SK-N-SH (cell line): ENCODE measurements around the gene PPL. TPM values are rescaled to one million over a fixed set of nuclear protein-coding genes. Genes with fewer than 3 reads are reported as not detected.

Experiments
- CTCF ChIA-PET: fragments of 300-600, 350-600 bp; formaldehyde crosslinking; extraction: SDS; loops from one replicate; lab custom pipeline; 2021; lab: Yijun Ruan, JAX
- POLR2A ChIA-PET: fragments of 350-600 bp; sonication (Branson Sonifier 250); formaldehyde crosslinking; extraction: SDS; loops from one replicate; lab custom pipeline; 2020; ENCODE audit warnings: antibody characterized with exemption, inconsistent platforms; lab: Yijun Ruan, JAX
- DNase-seq: peaks from one replicate; pipeline ENCODE4 v3.0.0; 2012
- H2AFZ ChIP-seq: fragments of 200-600 bp; sonication (generic); 2 replicates; pipeline ENCODE4 v1.8.1; 2016; ENCODE audit warnings: antibody characterized with exemption, mild to moderate bottlenecking, low read depth
- H3F3A ChIP-seq: fragments of 200-600 bp; sonication (generic); replicated peaks from 2 replicates; pipeline ENCODE3; 2016; ENCODE audit warnings: antibody characterized with exemption, mild to moderate bottlenecking; ENCODE audit not compliant: insufficient read depth
- H3K27ac ChIP-seq, 2 experiments: fragments of 200-500 bp in 1 of 2; fragments of 200-600 bp in 1 of 2; sonication (Bioruptor generic) in 1 of 2; sonication (generic), shearing (Covaris generic) in 1 of 2; 2 replicates each; pipeline versions ENCODE4 v1.5.1 to v1.6.1; 2014 to 2016; ENCODE audit warnings: low read depth in 2 of 2, inconsistent platforms in 1 of 2, low read length in 1 of 2, mild to moderate bottlenecking in 1 of 2, mixed read lengths in 1 of 2
- H3K27me3 ChIP-seq: fragments of 200-600 bp; sonication (generic), shearing (Covaris generic); 2 replicates; pipeline ENCODE4 v1.6.1; 2016; ENCODE audit warnings: mixed run types; ENCODE audit not compliant: insufficient read depth
- H3K36me3 ChIP-seq, 2 experiments: fragments of 200-500 bp in 1 of 2; fragments of 200-600 bp in 1 of 2; sonication (Bioruptor generic) in 1 of 2; sonication (generic) in 1 of 2; replicated peaks in 1 of 2; 2 replicates each; pipeline versions ENCODE3 to v1.5.1; 2014 to 2016; ENCODE audit warnings: low read length in 1 of 2, mild to moderate bottlenecking in 1 of 2; ENCODE audit not compliant: insufficient read depth in 2 of 2, control insufficient read depth in 1 of 2
- H3K4me1 ChIP-seq, 2 experiments: fragments of 200-500 bp in 1 of 2; fragments of 200-600 bp in 1 of 2; sonication (Bioruptor generic) in 1 of 2; sonication (generic), shearing (Covaris generic) in 1 of 2; 2 replicates each; pipeline versions ENCODE4 v1.5.1 to v1.6.1; 2014 to 2016; ENCODE audit warnings: low read depth in 1 of 2, low read length in 1 of 2, mixed run types in 1 of 2; ENCODE audit not compliant: insufficient read depth in 2 of 2, control insufficient read depth in 1 of 2
- H3K4me2 ChIP-seq: fragments of 200-600 bp; sonication (generic), shearing (Covaris generic); 2 replicates; pipeline ENCODE4 v1.6.1; 2017; ENCODE audit warnings: mixed run types
- H3K4me3 ChIP-seq, 2 experiments: fragments of 200-500 bp in 1 of 2; fragments of 200-600 bp in 1 of 2; sonication (Bioruptor generic) in 1 of 2; sonication (generic), shearing (Covaris generic) in 1 of 2; 2 replicates each; pipeline versions ENCODE4 v1.5.1 to v1.8.1; 2014 to 2016; ENCODE audit warnings: low read depth in 2 of 2, inconsistent platforms in 1 of 2, low read length in 1 of 2, mild to moderate bottlenecking in 1 of 2, mixed read lengths in 1 of 2, moderate library complexity in 1 of 2
- H3K79me2 ChIP-seq: fragments of 200-600 bp; sonication (generic); 2 replicates; pipeline ENCODE4 v1.8.1; 2017; ENCODE audit warnings: mild to moderate bottlenecking; ENCODE audit not compliant: insufficient read depth
- H3K9ac ChIP-seq: fragments of 200-600 bp; sonication (generic); 2 replicates; pipeline ENCODE4 v1.6.1; 2017; ENCODE audit warnings: mixed run types
- H3K9me2 ChIP-seq: fragments of 200-600 bp; sonication (generic); 2 replicates; pipeline ENCODE4 v1.6.1; 2017; ENCODE audit warnings: mixed run types
- H3K9me3 ChIP-seq: fragments of 200-600 bp; sonication (generic); 2 replicates; pipeline ENCODE4 v1.6.1; 2017; ENCODE audit warnings: mixed run types, mild to moderate bottlenecking, moderate library complexity
- H4K20me1 ChIP-seq: fragments of 200-600 bp; sonication (generic); 2 replicates; pipeline ENCODE4 v1.6.1; 2017; ENCODE audit warnings: mild to moderate bottlenecking, mixed run types; ENCODE audit not compliant: insufficient read depth
- CTCF ChIP-seq: fragments of 200-600 bp; sonication (generic); IDR thresholded peaks from 2 replicates; pipeline ENCODE4 v1.6.1; 2017; ENCODE audit warnings: antibody characterized with exemption, mild to moderate bottlenecking, moderate library complexity
- ELF1 ChIP-seq: IDR thresholded peaks from 2 replicates; pipeline ENCODE4 v1.4.0; 2012
- EZH2phosphoT487 ChIP-seq: fragments of 200-600 bp; sonication (generic); IDR thresholded peaks from 2 replicates; pipeline ENCODE4 v1.6.1; 2017; ENCODE audit warnings: low read depth, mixed run types, mild to moderate bottlenecking, antibody characterized with exemption, moderate library complexity, borderline replicate concordance
- FOSL2 ChIP-seq: IDR thresholded peaks from 2 replicates; pipeline ENCODE4 v1.4.0; 2012; ENCODE audit warnings: low read depth, mild to moderate bottlenecking, moderate library complexity, borderline replicate concordance
- FOXM1 ChIP-seq: IDR thresholded peaks from 2 replicates; pipeline ENCODE4 v1.4.0; 2012; ENCODE audit warnings: low read depth, mild to moderate bottlenecking
- GABPA ChIP-seq: IDR thresholded peaks from 2 replicates; pipeline ENCODE4 v1.4.0; 2012; ENCODE audit warnings: low read depth, mild to moderate bottlenecking
- IRF3 ChIP-seq: fragments of 150-350 bp; IDR thresholded peaks from 2 replicates; pipeline ENCODE4 v1.6.1; 2016; ENCODE audit warnings: mild to moderate bottlenecking, low read depth, low read length
- MAX ChIP-seq: IDR thresholded peaks from 2 replicates; pipeline ENCODE4 v1.4.0; 2012; ENCODE audit warnings: low read depth
- MEF2A ChIP-seq: IDR thresholded peaks from 2 replicates; pipeline ENCODE4 v1.4.0; 2012; ENCODE audit warnings: low read depth, borderline replicate concordance
- NFIC ChIP-seq: IDR thresholded peaks from 2 replicates; pipeline ENCODE4 v1.4.0; 2012; ENCODE audit warnings: borderline replicate concordance
- NRF1 ChIP-seq: IDR thresholded peaks from 2 replicates; pipeline ENCODE4 v1.6.1; 2012; ENCODE audit warnings: low read depth, mild to moderate bottlenecking, low read length
- POLR2AphosphoS5 ChIP-seq: IDR thresholded peaks from 2 replicates; pipeline ENCODE4 v1.6.1; 2012; ENCODE audit warnings: low read depth, low read length
- RCOR1 ChIP-seq: fragments of 150-350 bp; IDR thresholded peaks from 2 replicates; pipeline ENCODE4 v1.6.1; 2017; ENCODE audit warnings: antibody characterized with exemption, low read length
- TAF1 ChIP-seq: IDR thresholded peaks from 2 replicates; pipeline ENCODE4 v1.6.1; 2012; ENCODE audit warnings: low read depth, mild to moderate bottlenecking, low read length, moderate library complexity, borderline replicate concordance
- YY1 ChIP-seq: IDR thresholded peaks from 2 replicates; pipeline ENCODE4 v1.4.0; 2012; ENCODE audit warnings: low read depth, mild to moderate bottlenecking
- ZBTB33 ChIP-seq: IDR thresholded peaks from 2 replicates; pipeline ENCODE4 v1.4.0; 2012; ENCODE audit warnings: low read depth, borderline replicate concordance
- WGBS: methylation state at CpG from one replicate; pipeline ENCODE4 v1.1.6; 2017; ENCODE audit warnings: low lambda C conversion rate; 5-methylcytosine and 5-hydroxymethylcytosine counted together
- polyA plus RNA-seq, 3 experiments: library from polyadenylated mRNA; depleted of rRNA; stranded (reverse); fragments of >200 nt; gene quantifications; 2 replicates each; pipeline ENCODE4 v1.2.3, GENCODE V29; 2012

The PPL gene
- polyA plus RNA-seq, 1 of the 3 experiments (the other 2 are of a cell fraction) = 24.6 TPM

- H3K9ac ChIP-seq = no peak overlapping the region
- peaks cover 2 to 9% of the 10 kb centered on the region in 2 experiments; a peak in 3 of 4 replicates for H3K4me1 ChIP-seq
- no peaks in the 10 kb centered on the region for H3K27me3 ChIP-seq
- no peaks in the 10 kb centered on the region for H3K9me3 ChIP-seq
- no peaks in the 10 kb centered on the region for H3K9me2 ChIP-seq
- POLR2A ChIA-PET = no interaction called here
- no peak overlapping the region for H3K4me3 ChIP-seq
- DNase-seq = no peak
- H3K79me2 ChIP-seq = peaks cover 9% of the 10 kb centered on the region; the same call in 1 of the 2 replicates
- peaks cover 55 to 75% of the 10 kb centered on the region in 2 experiments for H3K36me3 ChIP-seq
- TF ChIP-seq NFIC = no peak
- TF ChIP-seq TAF1 = no peak
- TF ChIP-seq RCOR1 = no peak
- TF ChIP-seq FOSL2 = no peak
- TF ChIP-seq CTCF = no peak
- TF ChIP-seq GABPA = no peak
- TF ChIP-seq IRF3 = no peak
- TF ChIP-seq MEF2A = no peak
- TF ChIP-seq ZBTB33 = no peak
- TF ChIP-seq NRF1 = no peak
- no peak for TF ChIP-seq POLR2AphosphoS5
- no peak for TF ChIP-seq MAX
- no peak for TF ChIP-seq FOXM1
- no peak for TF ChIP-seq EZH2phosphoT487
- TF ChIP-seq YY1 = no peak
- TF ChIP-seq ELF1 = no peak
- TF ChIP-seq, all 33 proteins: peak for 0
- WGBS = 91% methylated on average over 11 of the region's 11 CpGs
- Histone ChIP-seq H2AFZ (no peak overlapping the region), H3F3A (peaks cover 14% of the 10 kb centered on the region), H3K27ac (no peak overlapping the region), H3K4me2 (no peak overlapping the region), H4K20me1 (peaks cover 4% of the 10 kb centered on the region; the same call in 1 of the 2 replicates)
- CTCF ChIA-PET = no interaction called here
Observed at GRCh38 chr16:4876646-4877379, 60.1 kb downstream of the PPL start.
